GM19351 (cell line): Measurements from ENCODE around the gene TMEM258.

Experiments used
- ATAC-seq: cut with Tn5 transposase; IDR thresholded peaks from one replicate; pipeline ENCODE4 v1.9.1; 2021; ENCODE audit warnings: mild to moderate bottlenecking, moderate library complexity; ENCODE audit not compliant: unreplicated experiment

Gene TMEM258

GRCh38 chr11:61797263-61797944, 5.0 kb upstream of the TMEM258 start:
- no peak for ATAC-seq

GRCh38 chr11:61795876-61796526, 3.6 kb upstream of the TMEM258 start:
- ATAC-seq: no peak

GRCh38 chr11:61795459-61795858, 3.1 kb upstream of the TMEM258 start:
- ATAC-seq: no peak

GRCh38 chr11:61794579-61794978, 2.2 kb upstream of the TMEM258 start:
- ATAC-seq: no peak

DNA sequence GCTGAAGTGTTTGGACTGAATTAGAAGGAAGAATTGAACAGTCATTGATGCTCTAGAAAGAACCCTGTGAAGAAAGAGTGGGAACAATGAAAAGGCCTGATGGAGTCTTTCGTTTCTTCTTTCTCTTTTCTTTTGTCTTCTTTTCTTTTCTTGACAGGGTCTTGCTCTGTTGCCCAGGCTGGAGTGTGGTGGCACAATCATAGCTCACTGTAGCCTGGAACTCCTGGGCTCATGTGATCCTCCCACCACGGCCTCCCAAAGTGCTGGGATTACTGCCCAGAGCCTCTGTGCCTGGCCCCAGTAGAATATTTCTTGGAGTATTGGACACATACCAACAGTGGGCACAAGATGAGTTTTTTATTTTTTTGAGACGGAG, 1.4 kb upstream of the TMEM258 start:
- no peak for ATAC-seq

DNA sequence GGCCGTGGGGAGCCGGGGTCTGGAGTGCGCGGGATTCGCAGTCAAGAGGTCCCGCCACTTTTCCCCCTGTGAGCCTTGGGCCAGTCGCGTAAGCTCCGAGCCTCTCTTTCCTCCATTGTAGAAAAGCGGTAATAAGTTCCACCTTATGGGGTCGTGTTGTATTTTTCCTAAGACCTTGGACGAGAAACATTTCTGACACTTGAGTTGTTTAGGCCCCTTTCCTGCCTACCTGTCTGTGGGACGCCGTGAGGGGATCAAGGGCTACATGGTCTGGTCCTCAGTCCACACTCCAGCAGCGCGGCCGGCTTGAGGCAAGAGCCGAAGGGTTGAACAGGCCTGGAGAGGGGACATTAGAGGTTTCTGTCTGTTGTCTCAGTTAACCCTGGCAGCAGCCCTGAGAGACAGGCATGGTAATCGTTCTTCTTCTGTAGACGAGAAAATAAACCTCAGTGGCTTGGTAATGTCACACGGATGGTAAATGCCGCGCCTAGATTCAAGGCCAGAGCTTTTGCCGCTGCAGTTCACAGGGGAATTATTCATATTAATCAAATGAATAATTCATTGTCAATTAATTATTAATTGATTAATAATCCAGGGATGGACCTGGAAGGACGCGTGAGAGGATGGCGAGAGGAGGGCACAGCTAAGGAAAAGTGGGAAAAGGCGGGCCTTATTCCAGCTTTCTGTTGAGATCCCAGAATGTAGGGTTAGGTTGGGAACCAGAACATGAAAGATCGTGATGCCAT, 857 bp upstream of the TMEM258 start:
- peak; percentile 17 for ATAC-seq

- ATAC-seq: peak; percentile 51
Measured at GRCh38 chr11:61791737-61792309, 576 bp downstream of the TMEM258 start.

GRCh38 chr11:61787928-61788491, 4.4 kb downstream of the TMEM258 start:
- ATAC-seq: no peak

DNA sequence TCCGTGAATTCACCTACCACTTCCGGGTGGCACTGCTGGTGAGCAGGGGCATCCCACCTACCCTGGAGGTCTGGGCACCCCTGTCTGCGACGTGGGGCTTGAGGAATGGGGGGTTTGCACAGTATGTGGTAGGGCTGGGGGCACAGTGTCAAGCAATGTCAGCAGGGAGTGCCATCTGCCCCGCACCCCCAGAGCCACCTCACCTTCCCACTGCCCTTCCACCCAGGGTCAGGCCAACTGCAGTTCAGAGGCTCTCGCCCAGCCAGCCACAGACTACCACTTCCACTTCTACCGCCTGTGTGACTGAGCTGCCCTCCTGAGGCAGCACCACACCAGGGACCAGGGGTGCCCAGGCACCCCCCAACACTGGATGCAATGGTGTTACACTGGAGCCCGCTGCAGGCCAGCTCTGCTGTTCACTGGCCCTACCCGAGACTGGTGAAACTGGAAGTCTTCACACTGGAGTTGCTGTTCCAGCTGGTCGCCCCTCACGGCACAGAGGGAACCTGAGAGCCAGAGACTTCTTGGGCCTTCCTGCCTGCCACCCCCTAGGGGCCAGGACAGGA, 6.5 kb downstream of the TMEM258 start:
- ATAC-seq: no peak

GRCh38 chr11:61784506-61784805, 7.9 kb downstream of the TMEM258 start:
- ATAC-seq: no peak

DNA sequence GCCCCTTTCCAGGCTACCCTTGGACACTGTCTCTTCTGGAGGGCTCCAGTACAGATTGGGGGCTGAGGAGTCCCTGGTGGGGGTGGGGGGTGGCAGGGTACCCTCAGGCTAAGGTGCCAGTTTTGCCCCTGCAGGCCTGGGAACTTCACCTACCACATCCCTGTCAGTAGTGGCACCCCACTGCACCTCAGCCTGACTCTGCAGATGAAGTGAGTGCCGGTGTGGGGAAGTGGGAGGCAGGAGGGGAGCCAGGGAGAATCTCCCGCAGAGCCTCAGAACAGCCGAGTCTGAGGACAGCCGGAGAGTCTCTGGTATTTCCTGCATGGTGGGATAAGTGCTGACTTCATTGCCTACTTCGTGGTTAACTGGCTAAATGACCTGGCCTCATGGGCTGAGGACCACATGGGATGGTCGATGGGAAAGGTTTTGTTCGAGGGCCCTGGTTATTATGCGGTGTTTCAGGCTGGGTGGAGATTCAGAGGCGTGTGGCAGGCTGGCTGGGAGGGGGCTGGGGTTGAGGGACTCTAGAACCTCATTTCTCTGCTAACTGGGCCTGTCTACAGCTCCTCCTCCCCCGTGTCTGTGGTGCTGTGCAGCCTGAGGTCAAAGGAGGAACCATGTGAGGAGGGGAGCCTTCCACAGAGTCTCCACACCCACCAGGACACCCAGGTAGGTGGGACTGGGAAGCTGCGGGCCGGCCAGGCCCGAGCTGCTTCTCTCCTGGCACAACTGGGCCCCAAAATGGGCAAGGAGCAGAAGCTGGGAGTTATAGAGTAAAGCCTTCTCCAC, 8.5 kb downstream of the TMEM258 start:
- ATAC-seq: no peak

DNA sequence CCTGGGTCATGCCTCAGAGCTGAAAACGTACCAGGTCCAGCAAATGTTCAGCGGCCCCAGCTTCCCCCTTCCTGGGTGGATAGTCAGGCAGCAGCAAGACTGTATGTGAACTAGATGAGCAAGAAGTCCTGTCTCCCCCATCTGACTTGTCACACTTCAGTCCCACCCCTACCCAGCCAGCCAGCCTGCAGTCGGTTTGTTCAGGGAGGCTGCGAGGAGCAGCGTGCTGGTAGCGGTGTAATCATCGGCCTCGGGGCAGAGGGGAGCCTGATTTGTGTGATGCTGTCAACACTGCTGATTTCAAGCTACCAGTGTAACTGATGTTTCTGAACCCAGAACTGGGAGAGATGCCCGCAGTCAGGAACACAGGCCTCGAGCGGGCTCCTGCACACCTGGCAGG, 9.6 kb downstream of the TMEM258 start:
- no peak for ATAC-seq

DNA sequence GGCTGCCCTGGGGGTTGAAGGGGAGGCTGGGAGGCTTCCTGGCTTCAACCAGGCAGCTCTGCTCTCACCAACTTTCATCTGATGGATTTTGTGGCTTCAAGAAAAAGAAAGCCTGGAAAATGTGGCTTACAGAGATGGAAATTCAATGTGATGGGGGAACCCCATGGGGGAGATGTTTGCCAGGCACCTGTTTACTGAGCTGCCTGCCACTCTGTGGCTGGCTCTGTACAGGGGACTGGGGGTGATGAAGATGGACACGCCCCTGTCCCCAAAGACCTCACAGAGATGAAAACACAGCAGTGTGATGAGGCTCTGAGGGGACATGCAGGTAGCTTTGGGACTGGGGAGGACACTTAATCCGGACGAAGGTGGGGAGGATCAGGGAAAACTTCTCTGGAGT, 10.1 kb downstream of the TMEM258 start:
- no peak for ATAC-seq

DNA sequence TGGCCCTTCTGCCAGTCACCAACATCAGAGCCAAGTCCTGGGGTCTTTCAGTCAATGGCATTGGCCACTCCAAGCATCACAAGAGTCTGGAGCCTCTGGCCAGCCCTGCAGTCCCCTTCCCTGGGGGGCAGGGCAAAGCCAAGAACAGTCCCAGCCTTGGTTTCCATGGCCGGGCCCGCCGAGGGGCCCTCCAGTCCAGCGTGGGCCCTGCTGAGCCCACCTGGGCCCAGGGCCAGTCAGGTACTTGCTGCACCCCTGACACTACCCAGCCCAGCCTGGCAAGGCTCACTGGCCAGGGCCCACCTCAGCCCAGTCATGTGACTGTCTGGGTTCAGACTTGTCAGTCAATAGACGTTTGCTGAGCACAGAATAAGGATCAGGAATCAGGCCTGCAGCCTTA, 10.8 kb downstream of the TMEM258 start:
- ATAC-seq: no peak

DNA sequence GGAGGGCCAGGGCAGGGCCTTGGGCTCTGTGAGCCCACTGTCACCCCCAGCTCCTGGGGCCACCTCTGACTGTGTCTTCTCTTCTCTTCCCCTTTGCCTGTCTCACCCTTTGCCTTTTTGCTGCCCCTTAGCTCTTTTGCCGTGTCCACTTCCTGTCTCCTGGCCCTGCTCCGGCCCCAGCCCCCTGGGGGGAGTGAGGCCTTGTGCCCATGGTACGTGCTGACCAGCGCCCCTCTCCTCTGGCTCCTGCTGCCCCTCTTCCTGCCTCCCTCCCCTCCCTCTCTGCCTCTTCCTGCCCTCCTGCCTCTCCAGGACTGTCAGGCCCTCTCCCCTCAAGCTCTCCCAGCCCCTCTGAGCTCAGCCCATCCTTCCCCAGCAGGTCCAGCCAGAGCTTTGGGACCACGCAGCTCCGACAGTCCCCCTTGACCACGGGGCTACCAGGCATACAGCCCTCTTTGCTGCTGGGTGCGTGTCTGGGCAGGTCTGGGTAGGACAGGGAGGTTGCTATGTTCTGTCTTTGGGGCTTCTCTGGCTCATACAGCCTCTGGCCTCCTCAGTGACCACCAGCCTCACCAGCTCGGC, 11.7 kb downstream of the TMEM258 start:
- ATAC-seq: no peak

GRCh38 chr11:61779666-61780525, 12.5 kb downstream of the TMEM258 start:
- ATAC-seq: no peak

DNA sequence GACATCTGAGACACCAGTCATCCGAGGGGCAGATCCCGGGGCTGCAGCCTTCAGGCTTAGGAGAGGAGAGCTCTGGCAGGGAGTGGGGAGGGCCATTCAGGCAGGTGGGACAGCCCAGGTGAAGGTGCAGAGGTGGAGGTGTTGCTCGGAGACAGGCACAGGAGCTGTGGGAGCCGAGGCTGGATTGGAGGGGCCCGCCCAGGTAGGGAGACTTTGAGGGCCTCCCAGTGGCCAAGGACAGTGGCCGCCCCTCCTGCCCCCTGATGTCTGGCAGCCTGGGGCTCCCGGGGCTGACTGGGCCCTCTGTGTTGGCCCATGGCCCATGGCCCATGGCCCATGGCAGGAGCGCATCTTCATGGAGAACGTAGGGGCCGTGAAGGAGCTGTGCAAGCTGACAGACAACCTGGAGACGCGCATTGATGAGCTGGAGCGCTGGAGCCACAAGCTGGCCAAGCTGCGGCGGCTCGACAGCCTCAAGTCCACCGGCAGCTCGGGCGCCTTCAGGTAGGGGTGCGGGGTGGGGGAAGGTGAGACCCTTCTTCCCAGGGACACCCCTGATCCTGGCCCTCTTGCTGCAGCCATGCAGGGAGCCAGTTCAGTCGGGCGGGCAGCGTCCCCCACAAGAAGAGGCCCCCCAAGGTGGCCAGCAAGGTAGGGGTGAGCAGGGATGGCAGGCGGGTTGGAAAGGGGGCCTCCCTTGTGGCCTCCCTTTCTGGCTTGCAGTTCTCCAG, 13.3 kb downstream of the TMEM258 start:
- ATAC-seq: no peak

DNA sequence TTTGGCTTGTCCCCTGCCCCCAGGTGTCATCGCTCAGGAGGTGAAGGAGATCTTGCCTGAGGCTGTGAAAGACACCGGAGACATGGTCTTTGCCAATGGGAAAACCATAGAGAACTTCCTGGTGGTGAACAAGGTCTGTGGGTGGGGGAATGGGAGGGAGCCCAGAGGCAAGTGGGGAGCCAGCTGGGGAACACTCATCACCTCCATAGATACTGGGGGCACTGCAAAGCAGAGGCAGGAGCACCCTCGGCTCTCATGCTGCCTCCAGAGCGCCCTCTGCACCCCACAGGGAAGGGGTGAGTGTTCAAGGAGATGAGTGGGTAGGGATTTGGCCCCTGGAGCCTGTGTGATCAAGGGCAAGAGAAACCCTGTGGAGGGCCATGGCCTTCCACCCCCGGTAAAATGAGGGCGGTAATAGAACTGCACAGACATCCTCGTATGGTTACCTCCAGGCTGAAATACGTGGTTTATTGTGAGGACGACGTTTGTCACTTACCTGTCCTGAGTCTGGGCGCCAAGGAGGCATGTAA, 14.0 kb downstream of the TMEM258 start:
- ATAC-seq: no peak
